B cell (primary cell): ENCODE data around the gene NOP53. TPM values are rescaled to one million over a fixed set of nuclear protein-coding genes. Genes with fewer than 3 reads are reported as not detected.

ENCODE experiments used
- ATAC-seq: fragments of 200-7000 bp; cut with Tn5 transposase; one replicate; pipeline ENCODE4 v1.10.0; 2021; ENCODE audit warnings: low read depth, mild to moderate bottlenecking, moderate number of reproducible peaks, moderate library complexity
- CTCF ChIA-PET: fragments of 350-600 bp; sonication (Branson Sonifier 250); formaldehyde crosslinking; loops from one replicate; lab custom pipeline; 2021; ENCODE audit warnings: antibody characterized with exemption, inconsistent platforms; lab: Charles Lee
- POLR2A ChIA-PET: fragments of 350-600 bp; sonication (Branson Sonifier 250); formaldehyde crosslinking; loops from one replicate; lab custom pipeline; 2021; ENCODE audit warnings: antibody characterized with exemption; lab: Charles Lee
- DNase-seq: peaks from one replicate; pipeline ENCODE4 v3.0.0; 2013
- H2AFZ ChIP-seq: 2 replicates; pipeline ENCODE4 v1.6.1; 2012; ENCODE audit warnings: mild to moderate bottlenecking, low read depth, low read length; ENCODE audit not compliant: insufficient read depth, poor library complexity, severe bottlenecking
- H3K27ac ChIP-seq, 2 donors: 1 replicate in 1 of 2; 2 replicates in 1 of 2; pipeline ENCODE4 v1.5.1; 2012 to 2013; ENCODE audit warnings: low read length in 2 of 2, mild to moderate bottlenecking in 2 of 2, moderate library complexity in 1 of 2
- H3K27me3 ChIP-seq, 4 experiments: fragments of 200-600 bp in 1 of 4; sonication (generic) in 1 of 4; replicated peaks in 1 of 4; 1 replicate in 2 of 4; 2 replicates in 2 of 4; pipeline versions ENCODE4 v1.6.1 to v1.7.0; 2013 to 2016; ENCODE audit warnings: low read length in 3 of 4, mild to moderate bottlenecking in 2 of 4, mixed read lengths in 1 of 4, moderate library complexity in 1 of 4; ENCODE audit not compliant: insufficient read depth in 4 of 4, control insufficient read depth in 3 of 4; ENCODE audit errors: control extremely low read depth in 1 of 4
- H3K36me3 ChIP-seq, 2 experiments: replicated peaks in 1 of 2; 1 replicate in 1 of 2; 2 replicates in 1 of 2; pipeline versions ENCODE4 v1.6.1 to v1.7.1; 2013; ENCODE audit warnings: low read length in 1 of 2; ENCODE audit not compliant: insufficient read depth in 2 of 2, control insufficient read depth in 1 of 2; ENCODE audit errors: control extremely low read depth in 1 of 2, extremely low read depth in 1 of 2
- H3K4me1 ChIP-seq, 2 donors: fragments of 200-600 bp in 1 of 2; sonication (generic) in 1 of 2; 1 replicate in 1 of 2; 2 replicates in 1 of 2; pipeline versions ENCODE4 v1.5.1 to v1.6.1; 2013 to 2017; ENCODE audit warnings: low read length in 2 of 2; ENCODE audit not compliant: control insufficient read depth in 2 of 2, insufficient read depth in 2 of 2
- H3K4me2 ChIP-seq: replicated peaks from 2 replicates; pipeline ENCODE3; 2012; ENCODE audit warnings: mild to moderate bottlenecking, low read depth, low read length; ENCODE audit not compliant: poor library complexity, severe bottlenecking
- H3K4me3 ChIP-seq, 5 experiments: fragments of 200-600 bp in 1 of 5; sonication (generic) in 1 of 5; 1 replicate in 3 of 5; 2 replicates in 2 of 5; pipeline versions ENCODE4 v1.5.1 to v1.7.0; 2011 to 2016; ENCODE audit warnings: low read length in 4 of 5, mild to moderate bottlenecking in 4 of 5, low read depth in 2 of 5, control low read depth in 1 of 5, moderate library complexity in 1 of 5; ENCODE audit not compliant: insufficient read depth in 1 of 5; ENCODE audit errors: control extremely low read depth in 1 of 5, extremely low read depth in 1 of 5
- H3K79me2 ChIP-seq: fragments of 200-600 bp; sonication (generic); one replicate; pipeline ENCODE4 v1.6.0; 2016; ENCODE audit warnings: low read length; ENCODE audit not compliant: control insufficient read depth, insufficient read depth
- H3K9ac ChIP-seq: fragments of 200-600 bp; sonication (generic); 2 replicates; pipeline ENCODE4 v1.6.1; 2017; ENCODE audit warnings: mild to moderate bottlenecking, low read length, moderate library complexity
- H3K9me3 ChIP-seq, 3 donors: one replicate each; pipeline versions ENCODE4 v1.6.1 to v1.7.1; 2013; ENCODE audit warnings: low read length in 2 of 3; ENCODE audit not compliant: control insufficient read depth in 2 of 3, insufficient read depth in 1 of 3; ENCODE audit errors: control extremely low read depth in 1 of 3
- H4K20me1 ChIP-seq: 2 replicates; pipeline ENCODE4 v1.6.0; 2012; ENCODE audit warnings: mild to moderate bottlenecking, low read length; ENCODE audit not compliant: insufficient read depth, control insufficient read depth, poor library complexity, severe bottlenecking
- H3K27ac Mint-ChIP-seq: one replicate; pipeline ENCODE4 v1.8.0; 2021; ENCODE audit warnings: mixed read lengths
- H3K27me3 Mint-ChIP-seq: one replicate; pipeline ENCODE4 v1.8.0; 2021; ENCODE audit warnings: mixed read lengths
- H3K4me1 Mint-ChIP-seq: one replicate; pipeline ENCODE4 v1.8.0; 2021; ENCODE audit warnings: mixed read lengths
- H3K4me3 Mint-ChIP-seq: one replicate; pipeline ENCODE4 v1.8.0; 2021; ENCODE audit warnings: mixed read lengths
- H3K9me3 Mint-ChIP-seq: one replicate; pipeline ENCODE4 v1.8.0; 2022; ENCODE audit warnings: mixed read lengths; ENCODE audit not compliant: insufficient read depth
- CTCF ChIP-seq: fragments of 200-600 bp; IDR thresholded peaks from one replicate; pipeline ENCODE4 v1.8.0; 2022; ENCODE audit warnings: antibody characterized with exemption, mild to moderate bottlenecking
- EZH2 ChIP-seq: IDR thresholded peaks from 2 replicates; pipeline ENCODE4 v1.6.1; 2012; ENCODE audit warnings: borderline replicate concordance, low read depth, mild to moderate bottlenecking, moderate library complexity, low read length; ENCODE audit not compliant: insufficient read depth, poor library complexity, severe bottlenecking
- WGBS: methylation state at CpG from one replicate; pipeline ENCODE4 v1.1.5; 2013; ENCODE audit warnings: missing lambda C conversion rate; ENCODE audit not compliant: insufficient coverage; 5-methylcytosine and 5-hydroxymethylcytosine counted together
- intact Hi-C: fragments of 100-400 bp; cut with micrococcal nuclease; formaldehyde crosslinking; loops from one replicate; pipeline ENCODE4 v1.10.0; 2022
- polyA plus RNA-seq: library from polyadenylated mRNA; depleted of rRNA; stranded (reverse); fragments of >200 nt; gene quantifications from 2 replicates; pipeline ENCODE4 v1.2.3, GENCODE V29; 2012
- total RNA-seq, 2 donors: library from RNA; stranded (reverse); fragments of 120-200 nt in 1 of 2; gene quantifications; 1 replicate in 1 of 2; 2 replicates in 1 of 2; pipeline versions ENCODE4 v1.2.3 to v1.2.4, GENCODE V29; 2013 to 2022

The NOP53 gene
- total and polyA plus RNA-seq, 2 donors (not counting 1 experiment from before 2014, with no cell fraction given) = 526 to 978 TPM

DNA sequence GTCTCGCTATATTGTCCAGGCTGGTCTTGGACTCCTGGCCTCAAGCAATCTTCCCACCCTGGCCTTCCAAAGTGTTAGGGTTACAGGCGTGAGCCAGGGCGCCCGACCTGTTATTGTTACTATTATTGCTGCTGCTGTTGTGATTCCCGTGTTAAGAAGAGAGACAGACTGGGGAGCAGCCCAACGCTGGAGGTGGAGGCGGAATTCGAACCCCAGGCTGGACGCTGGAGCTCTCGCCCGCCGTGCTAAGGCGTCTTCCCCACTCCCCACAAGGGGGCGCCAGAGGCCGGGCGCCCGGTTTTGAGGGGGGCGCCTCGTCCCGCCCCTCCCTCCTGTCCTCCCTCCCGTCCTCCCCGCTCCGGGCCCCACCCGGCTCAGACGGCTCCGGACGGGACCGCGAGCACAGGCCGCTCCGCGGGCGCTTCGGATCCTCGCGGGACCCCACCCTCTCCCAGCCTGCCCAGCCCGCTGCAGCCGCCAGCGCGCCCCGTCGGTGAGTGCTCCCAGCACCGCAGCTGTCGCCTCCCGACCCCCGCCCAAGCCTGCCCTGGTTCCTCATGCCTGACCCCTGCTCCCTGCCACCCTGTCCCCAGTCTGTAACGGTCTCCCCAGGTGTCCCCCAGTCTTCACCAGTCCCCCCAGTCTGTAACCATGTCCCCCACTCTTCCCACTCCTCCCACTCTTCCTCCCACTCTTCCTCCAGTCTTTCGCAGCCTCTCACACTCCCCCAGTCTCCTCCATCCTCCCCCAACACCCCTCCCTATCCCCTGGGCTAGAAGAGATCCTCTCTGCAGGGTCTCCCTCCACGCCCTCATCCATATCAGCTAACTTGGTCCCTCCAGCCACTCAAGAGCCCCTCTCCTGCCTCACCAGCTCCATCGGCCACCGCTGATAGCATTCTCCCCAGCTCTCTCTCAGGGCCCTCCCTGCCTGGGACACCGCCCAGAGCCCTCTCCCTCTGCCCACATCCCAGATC is 32.0 kb upstream of the NOP53 start, which contains the start of gene EHD2:
EHD2 (plus strand) TSS at position 377 of the 976 bp plus-strand sequence. CDS start 3,191 bp downstream, outside the sequence.
- Histone ChIP-seq H4K20me1 (no peaks in the 10 kb centered on the region), H3K36me3 (no peaks in the 10 kb centered on the region), H2AFZ (no peak within 1 kb of the TSS), H3K4me1 (peaks cover 4 to 6% of the 10 kb centered on the region in 2 donors), H3K27me3 (peaks cover 0 to 26% (median 8%) of the 10 kb centered on the region in 4 experiments), H3K9ac (no peak within 1 kb of the TSS), H3K4me3 (no peak within 1 kb of the TSS), H3K4me2 (peak within 1 kb of the TSS; percentile 33), H3K27ac (no peak within 1 kb of the TSS), H3K9me3 (peaks cover 0 to 29% (median 5%) of the 10 kb centered on the region in 3 donors), H3K79me2 (no peaks in the 10 kb centered on the region)
- Mint-ChIP-seq H3K9me3 (no peaks in the 10 kb centered on the region), H3K4me1 (no peaks in the 10 kb centered on the region), H3K27ac (no peak within 1 kb of the TSS), H3K4me3 (no peak within 1 kb of the TSS), H3K27me3 (peaks cover 44% of the 10 kb centered on the region)
- ChIA-PET CTCF (interaction anchor here (0.9 to 9.3 kb wide), 8 partner anchors 14 to 277 kb away, joined by 3 to 175 read pairs (median 4); partner anchors contain the start of gene NOP53), POLR2A (no interaction called here)
- peak; percentile 39 for DNase-seq
- TF ChIP-seq CTCF = peak; percentile 72
- no peak for TF ChIP-seq EZH2
- ATAC-seq = peak; percentile 28
- intact Hi-C loops = no loop called here
- 9% methylated on average over 48 of the region's 52 CpGs for WGBS

DNA sequence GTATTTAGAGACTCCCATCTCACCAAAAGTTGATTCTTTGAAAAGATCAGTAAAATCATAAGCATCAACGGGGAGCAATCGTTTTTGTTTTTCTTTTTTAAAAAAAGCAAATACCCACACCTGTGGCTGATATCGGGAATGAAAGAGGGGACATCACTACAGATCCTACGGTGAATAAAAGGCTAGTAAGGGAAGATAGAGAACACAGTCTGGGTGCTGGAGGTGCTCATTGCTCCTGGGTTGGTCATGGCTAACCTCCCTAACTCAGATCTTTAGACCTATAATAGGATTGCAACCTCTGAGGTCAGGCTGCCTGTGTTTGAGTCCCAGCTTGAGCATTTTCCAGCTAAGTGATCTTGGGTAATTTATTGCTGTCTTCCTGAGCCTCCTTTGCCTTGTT is 31.0 kb upstream of the NOP53 start:
- ATAC-seq = no peak
- H3K4me2 ChIP-seq = no peak overlapping the region
- 90% methylated on average over 2 of the region's 4 CpGs for WGBS
- H4K20me1 ChIP-seq = no peaks in the 10 kb centered on the region
- ChIA-PET CTCF (no interaction called here), POLR2A (no interaction called here)
- H3K9ac ChIP-seq = no peak overlapping the region
- Mint-ChIP-seq H3K27ac (no peak overlapping the region), H3K4me3 (no peak overlapping the region), H3K9me3 (no peaks in the 10 kb centered on the region), H3K4me1 (no peaks in the 10 kb centered on the region), H3K27me3 (peaks cover 44% of the 10 kb centered on the region)
- no peaks in the 10 kb centered on the region for H3K79me2 ChIP-seq
- H3K36me3 ChIP-seq = no peaks in the 10 kb centered on the region
- H3K4me1 ChIP-seq = peaks cover 4 to 6% of the 10 kb centered on the region in 2 donors
- TF ChIP-seq EZH2 (no peak), CTCF (no peak)
- H3K27ac ChIP-seq = no peak overlapping the region
- peaks cover 0 to 26% (median 8%) of the 10 kb centered on the region in 4 experiments for H3K27me3 ChIP-seq
- no peak overlapping the region for H3K4me3 ChIP-seq
- no peak overlapping the region for H2AFZ ChIP-seq
- no peak for DNase-seq
- intact Hi-C loops = no loop called here
- peaks cover 0 to 29% (median 5%) of the 10 kb centered on the region in 3 donors for H3K9me3 ChIP-seq
